ENCODE results near the gene MYO18B.

Gene MYO18B

DNA sequence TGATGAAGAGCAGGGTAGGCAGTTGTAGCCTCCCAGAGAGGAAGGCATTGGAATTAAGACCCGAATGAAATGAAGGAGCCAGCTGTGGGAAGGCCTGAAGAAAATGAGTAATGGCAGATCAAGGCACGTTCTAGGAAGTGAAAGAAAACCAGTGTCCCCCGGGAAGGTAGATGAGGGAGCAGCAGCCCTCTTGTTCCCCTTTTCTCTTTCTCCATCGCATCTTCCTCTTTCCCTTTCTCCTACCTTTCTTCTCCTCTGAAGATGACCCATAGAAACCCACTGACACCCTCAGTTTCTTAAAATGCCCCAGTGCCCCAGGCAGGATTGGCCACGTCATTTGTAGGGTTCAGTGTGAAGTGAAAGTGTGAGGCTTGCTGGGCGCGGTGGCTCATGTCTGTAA, 254.7 kb downstream of the MYO18B start:
- no peak for DNase-seq (ENCODE audit: low read depth, low spot score)
- no peak overlapping the region for H3K4me3 ChIP-seq (ENCODE audit: low read length)

DNA sequence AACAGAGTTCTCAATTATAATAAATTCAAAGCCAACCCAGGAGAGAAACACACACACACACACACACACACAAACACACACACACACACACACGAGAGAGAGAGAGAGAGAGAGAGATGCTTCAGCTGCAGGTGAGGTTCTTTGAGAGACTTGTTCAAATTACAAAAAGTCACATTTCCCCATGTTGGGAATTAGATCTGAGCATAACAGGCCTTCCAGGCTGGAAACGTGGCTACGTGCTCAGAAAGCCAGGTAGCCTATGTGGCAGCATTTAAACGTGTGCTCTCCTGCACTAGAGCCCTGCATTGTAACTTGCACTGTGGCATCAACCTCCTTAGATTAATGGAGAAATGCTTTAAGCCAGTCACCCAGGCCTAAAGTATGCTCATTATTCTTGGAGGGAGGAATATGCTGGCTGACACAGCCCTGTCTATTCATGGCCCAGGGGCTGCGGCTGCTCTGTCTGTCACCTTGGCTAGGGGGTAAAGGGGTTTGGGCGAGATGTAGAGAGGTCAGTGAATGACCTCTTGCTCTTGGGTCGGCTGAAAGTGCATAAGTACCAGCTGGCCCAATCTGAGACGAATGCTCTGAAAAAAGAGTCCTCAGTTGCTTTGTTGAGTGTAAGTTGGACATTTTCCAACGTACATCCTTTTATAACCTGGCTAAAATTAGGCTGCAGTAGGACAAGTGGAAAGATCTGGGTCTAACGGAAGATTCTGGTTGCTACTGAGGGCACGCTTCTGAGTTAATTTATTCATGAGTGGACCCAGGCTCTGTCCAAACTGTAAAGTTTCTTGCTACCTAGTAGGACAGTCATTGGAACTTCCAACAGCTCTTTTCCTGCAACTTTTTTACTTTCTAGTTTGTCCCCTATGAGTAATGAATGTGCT, 256.1 kb downstream of the MYO18B start:
- no peak overlapping the region for H3K4me3 ChIP-seq (ENCODE audit: low read length)
- no peak for DNase-seq (ENCODE audit: low read depth, low spot score)

- no peak overlapping the region for H3K4me3 ChIP-seq (ENCODE audit: low read length)
- DNase-seq (ENCODE audit: low read depth, low spot score): no peak
Measured at GRCh38 chr22:26002456-26002855, 260.5 kb downstream of the MYO18B start.

DNA sequence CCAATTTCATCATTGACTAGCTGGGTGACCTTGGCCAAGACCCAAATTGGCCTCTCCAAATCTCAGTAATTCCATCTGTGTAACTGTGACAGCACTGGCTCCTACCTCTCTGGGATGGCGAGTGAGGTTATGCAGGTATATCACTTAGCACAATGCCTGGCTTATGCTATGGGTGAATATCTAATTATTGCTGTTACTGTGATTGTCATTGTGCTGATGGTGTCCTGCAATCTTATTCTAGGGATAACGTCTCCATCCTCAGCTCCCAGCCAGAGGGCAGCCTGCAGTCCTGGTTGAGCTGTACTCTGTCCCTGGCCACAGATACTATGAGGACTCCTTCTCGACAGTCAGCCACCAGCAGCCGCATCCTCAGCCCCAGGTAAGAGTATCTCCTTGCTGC, 262.5 kb downstream of the MYO18B start:
- no peak overlapping the region for H3K4me3 ChIP-seq (ENCODE audit: low read length)
- no peak for DNase-seq (ENCODE audit: low read depth, low spot score)

DNA sequence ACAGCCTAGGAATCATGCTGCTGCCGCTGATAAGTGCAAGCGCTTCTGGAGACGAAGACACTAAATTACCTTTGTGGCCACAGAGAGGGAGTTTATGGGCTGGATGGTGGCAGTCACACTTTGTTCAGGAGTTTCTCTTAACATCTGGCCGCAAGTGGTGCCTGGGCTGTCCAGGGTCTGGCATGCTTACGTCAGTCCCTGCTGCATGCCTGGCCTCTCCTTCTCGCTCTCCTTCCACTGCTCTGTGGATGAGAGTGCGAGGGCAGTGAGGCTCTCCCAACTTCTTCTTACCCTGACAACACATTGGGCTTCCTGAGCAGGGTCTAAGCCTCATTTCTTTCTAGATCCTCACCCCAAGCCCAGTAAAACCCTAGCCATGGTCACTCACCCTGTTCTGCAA, 266.6 kb downstream of the MYO18B start:
- no peak for DNase-seq (ENCODE audit: low read depth, low spot score)
- no peak overlapping the region for H3K4me3 ChIP-seq (ENCODE audit: low read length)

DNA sequence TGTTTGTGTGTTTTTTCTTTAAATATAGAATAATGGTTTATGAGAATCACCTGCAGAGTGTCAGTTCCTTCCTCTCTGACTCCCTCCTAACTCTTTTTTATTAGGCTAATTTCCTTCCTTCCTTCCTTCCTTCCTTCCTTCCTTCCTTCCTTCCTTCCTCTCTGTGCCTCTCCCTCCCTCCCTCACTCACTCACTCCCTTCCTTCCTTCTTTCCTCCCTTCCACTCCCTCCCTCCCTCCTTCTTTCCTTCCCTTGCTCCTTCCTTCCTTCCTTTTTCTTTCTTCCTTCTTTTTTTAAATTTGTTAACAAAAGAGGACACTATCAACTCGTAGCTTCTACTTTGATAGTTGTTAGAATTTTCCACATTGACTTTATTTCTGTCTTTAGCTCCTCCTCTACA, 274.9 kb downstream of the MYO18B start:
- no peak overlapping the region for H3K4me3 ChIP-seq (ENCODE audit: low read length)
- DNase-seq (ENCODE audit: low read depth, low spot score): no peak

GRCh38 chr22:26017932-26018331, 275.9 kb downstream of the MYO18B start:
- H3K4me3 ChIP-seq (ENCODE audit: low read length): no peak overlapping the region
- DNase-seq (ENCODE audit: low read depth, low spot score): no peak

GRCh38 chr22:26019596-26019995, 277.6 kb downstream of the MYO18B start:
- H3K4me3 ChIP-seq (ENCODE audit: low read length): no peak overlapping the region
- no peak for DNase-seq (ENCODE audit: low read depth, low spot score)

DNA sequence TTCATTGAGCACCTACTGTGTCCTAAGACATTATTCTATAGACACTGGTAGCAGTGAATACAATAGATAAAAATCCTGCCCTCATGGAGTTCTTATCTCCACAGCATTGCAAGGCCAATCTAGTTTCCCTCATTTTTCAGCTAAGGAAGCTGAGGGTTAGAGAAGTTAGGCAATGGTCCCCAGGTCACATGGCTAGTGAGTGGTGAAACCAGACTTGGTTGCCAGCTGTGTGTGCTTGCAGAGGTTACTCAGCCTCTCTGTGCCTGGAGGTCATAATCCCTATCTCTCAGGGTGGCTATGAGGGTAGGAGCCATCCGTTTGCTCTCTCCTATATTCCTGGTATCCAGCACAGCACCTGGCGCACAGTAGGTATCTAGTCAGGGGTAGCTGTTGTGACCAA, 279.5 kb downstream of the MYO18B start:
- DNase-seq (ENCODE audit: low read depth, low spot score): no peak
- no peak overlapping the region for H3K4me3 ChIP-seq (ENCODE audit: low read length)

- no peak for DNase-seq (ENCODE audit: low read depth, low spot score)
- H3K4me3 ChIP-seq (ENCODE audit: low read length): no peak overlapping the region
Measured at GRCh38 chr22:26023104-26023775, 281.3 kb downstream of the MYO18B start.

- H3K4me3 ChIP-seq (ENCODE audit: low read length): no peak overlapping the region
- no peak for DNase-seq (ENCODE audit: low read depth, low spot score)
Measured at GRCh38 chr22:26025626-26026025, 283.6 kb downstream of the MYO18B start.

DNA sequence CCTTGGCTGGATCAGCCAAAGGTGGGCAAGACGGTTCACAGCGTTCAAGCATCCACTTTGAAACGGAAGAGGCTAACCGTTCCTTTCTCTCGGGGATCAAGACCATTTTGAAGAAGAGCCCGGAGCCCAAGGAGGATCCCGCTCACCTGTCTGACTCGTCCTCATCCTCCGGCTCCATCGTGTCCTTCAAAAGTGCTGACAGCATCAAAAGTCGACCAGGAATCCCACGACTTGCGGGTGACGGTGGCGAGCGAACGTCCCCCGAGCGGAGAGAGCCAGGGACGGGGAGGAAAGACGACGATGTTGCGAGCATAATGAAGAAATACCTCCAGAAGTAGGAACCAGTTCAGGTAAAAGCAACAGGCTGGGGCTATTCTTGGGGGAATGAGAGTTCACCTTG, 285.4 kb downstream of the MYO18B start:
- DNase-seq (ENCODE audit: low read depth, low spot score): no peak
- no peak overlapping the region for H3K4me3 ChIP-seq (ENCODE audit: low read length)

- no peak overlapping the region for H3K4me3 ChIP-seq (ENCODE audit: low read length)
- no peak for DNase-seq (ENCODE audit: low read depth, low spot score)
Measured at GRCh38 chr22:26031641-26032040, 289.7 kb downstream of the MYO18B start.

DNA sequence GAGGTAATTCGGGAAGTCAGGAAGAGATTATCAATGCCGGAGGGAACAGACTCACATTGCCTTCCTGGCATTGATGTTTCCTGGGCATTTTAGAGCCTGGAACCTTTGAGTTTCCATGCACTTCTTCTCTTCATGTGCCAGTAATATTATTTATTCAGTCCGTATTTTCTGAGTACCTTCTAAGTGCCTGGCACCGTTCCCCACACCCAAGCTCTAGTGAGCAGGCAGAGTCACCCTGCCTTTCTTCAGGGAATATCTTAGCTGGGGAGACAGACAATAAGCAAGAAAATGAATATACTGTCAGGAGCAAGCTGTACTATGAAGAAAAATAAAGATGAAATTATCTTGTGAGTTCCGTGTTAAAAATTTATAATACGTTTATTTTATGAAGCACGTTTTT, 291.1 kb downstream of the MYO18B start:
- DNase-seq (ENCODE audit: low read depth, low spot score): no peak
- H3K4me3 ChIP-seq (ENCODE audit: low read length): no peak overlapping the region

- no peak overlapping the region for H3K4me3 ChIP-seq (ENCODE audit: low read length)
- DNase-seq (ENCODE audit: low read depth, low spot score): no peak
Measured at GRCh38 chr22:26033586-26033985, 291.6 kb downstream of the MYO18B start.

DNA sequence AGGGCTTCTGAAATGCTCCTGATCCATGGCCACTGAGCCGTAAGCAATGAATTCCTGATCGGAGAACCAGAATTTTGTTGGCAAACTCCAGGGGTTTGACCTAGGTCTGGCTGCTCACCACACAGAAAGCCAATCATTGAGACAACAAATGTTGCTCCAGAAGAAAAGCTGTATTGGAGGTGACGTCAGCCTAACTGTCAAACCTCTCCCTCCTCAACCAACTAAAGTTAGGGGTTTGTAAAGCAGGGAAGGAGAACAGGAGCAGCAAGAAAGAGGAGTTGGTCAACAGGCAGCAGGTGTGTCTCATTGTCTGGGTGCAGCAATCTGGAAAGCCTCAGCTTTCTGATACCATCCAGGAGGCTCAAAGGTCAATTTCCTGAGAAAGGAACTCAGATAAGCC, 293.5 kb downstream of the MYO18B start:
- H3K4me3 ChIP-seq (ENCODE audit: low read length): no peak overlapping the region
- DNase-seq (ENCODE audit: low read depth, low spot score): no peak

- no peak for DNase-seq (ENCODE audit: low read depth, low spot score)
- no peak overlapping the region for H3K4me3 ChIP-seq (ENCODE audit: low read length)
Measured at GRCh38 chr22:26038365-26038764, 296.4 kb downstream of the MYO18B start.

- no peak for DNase-seq (ENCODE audit: low read depth, low spot score)
- H3K4me3 ChIP-seq (ENCODE audit: low read length): no peak overlapping the region
Measured at GRCh38 chr22:26041931-26042330, 299.9 kb downstream of the MYO18B start.

- no peak overlapping the region for H3K4me3 ChIP-seq (ENCODE audit: low read length)
- DNase-seq (ENCODE audit: low read depth, low spot score): no peak
Measured at GRCh38 chr22:26043031-26043430, 301.0 kb downstream of the MYO18B start.

DNA sequence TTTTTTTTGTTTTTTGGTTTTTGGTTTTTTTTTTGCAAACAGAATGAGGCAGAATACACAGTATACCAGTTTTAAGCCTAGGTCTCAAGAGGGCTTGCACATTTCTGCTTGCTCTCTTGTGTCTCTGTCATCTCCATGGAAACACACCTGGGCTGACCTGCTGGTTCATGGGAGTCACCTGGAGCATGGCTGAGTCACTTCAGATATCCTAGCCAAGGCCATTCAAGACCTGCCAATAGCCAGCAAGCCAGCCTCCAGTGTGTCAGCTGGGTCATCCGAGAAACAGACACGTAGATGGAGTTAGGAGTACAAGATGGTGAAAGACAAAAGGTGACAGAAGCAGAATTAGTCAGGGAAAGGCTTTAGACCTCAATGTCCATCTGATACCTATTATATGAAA, 303.1 kb downstream of the MYO18B start:
- no peak overlapping the region for H3K4me3 ChIP-seq (ENCODE audit: low read length)
- no peak for DNase-seq (ENCODE audit: low read depth, low spot score)

GRCh38 chr22:26045860-26046259, 303.9 kb downstream of the MYO18B start:
- H3K4me3 ChIP-seq (ENCODE audit: low read length): no peak overlapping the region
- DNase-seq (ENCODE audit: low read depth, low spot score): no peak
